Measurements from ENCODE around the gene KDM6A. TPM values are rescaled to one million over a fixed set of nuclear protein-coding genes. Genes with fewer than 3 reads are reported as not detected.
"Not testable (repeated sequence)": the region's sequence is repeated elsewhere in the genome, so short reads cannot be mapped to it uniquely, and the experiment has no call there.

The KDM6A gene
- polyA plus RNA-seq, 4 donors: 9.5 to 31.0 (median 14.4) TPM

- peaks cover 0 to 8% (median 8%) of the 10 kb centered on the region in 3 donors for H3K36me3 ChIP-seq (ENCODE audit: control insufficient read depth in 3 of 3, insufficient read depth in 2 of 3, low read depth in 1 of 3, low read length in 3 of 3)
- whole genome bisulfite sequencing, 3 donors: 43 to 65% (median 59%) methylated on average over 2 of the region's 2 CpGs
- peak; percentile 85 for FAIRE-seq
Measured at GRCh38 chrX:45083314-45083713, 210.3 kb downstream of the KDM6A start.

GRCh38 chrX:45110494-45110893 is 237.5 kb downstream of the KDM6A start:
- DNase-seq (no peak), FAIRE-seq (no peak)
- no peaks in the 10 kb centered on the region for H3K9me3 ChIP-seq (ENCODE audit: control insufficient read depth in 2 of 2, insufficient read depth in 1 of 2, low read depth in 1 of 2, low read length in 1 of 2)
- no peaks in the 10 kb centered on the region for H3K4me1 ChIP-seq (ENCODE audit: control insufficient read depth in 3 of 3, insufficient read depth in 2 of 3, low read depth in 1 of 3, low read length in 2 of 3)
- no peak overlapping the region for H3K4me3 ChIP-seq (ENCODE audit: low read depth in 1 of 3, low read length in 3 of 3)
- WGBS, 3 donors: 70 to 87% (median 74%) methylated on average over 3 of the region's 3 CpGs
- H3K36me3 ChIP-seq (ENCODE audit: control insufficient read depth in 3 of 3, insufficient read depth in 2 of 3, low read depth in 1 of 3, low read length in 3 of 3): peaks cover 0 to 6% (median 5%) of the 10 kb centered on the region in 3 donors
- H3K27me3 ChIP-seq (ENCODE audit: control insufficient read depth in 3 of 3, insufficient read depth in 3 of 3, low read length in 3 of 3): no peaks in the 10 kb centered on the region
- H3K27ac ChIP-seq (ENCODE audit: low read depth in 1 of 3, low read length in 2 of 3): no peak overlapping the region

More at GRCh38 chrX:45083314-45083713, 210.3 kb downstream of the KDM6A start:
- Histone ChIP-seq H3K27ac (ENCODE audit: low read depth in 1 of 3, low read length in 2 of 3) (no peak overlapping the region), H3K4me3 (ENCODE audit: low read depth in 1 of 3, low read length in 3 of 3) (no peak overlapping the region), H3K9me3 (ENCODE audit: control insufficient read depth in 2 of 2, insufficient read depth in 1 of 2, low read depth in 1 of 2, low read length in 1 of 2) (no peaks in the 10 kb centered on the region), H3K4me1 (ENCODE audit: control insufficient read depth in 3 of 3, insufficient read depth in 2 of 3, low read depth in 1 of 3, low read length in 2 of 3) (no peaks in the 10 kb centered on the region), H3K27me3 (ENCODE audit: control insufficient read depth in 3 of 3, insufficient read depth in 3 of 3, low read length in 3 of 3) (no peaks in the 10 kb centered on the region)
- peak; percentile 2 to 3 for DNase-seq

DNA sequence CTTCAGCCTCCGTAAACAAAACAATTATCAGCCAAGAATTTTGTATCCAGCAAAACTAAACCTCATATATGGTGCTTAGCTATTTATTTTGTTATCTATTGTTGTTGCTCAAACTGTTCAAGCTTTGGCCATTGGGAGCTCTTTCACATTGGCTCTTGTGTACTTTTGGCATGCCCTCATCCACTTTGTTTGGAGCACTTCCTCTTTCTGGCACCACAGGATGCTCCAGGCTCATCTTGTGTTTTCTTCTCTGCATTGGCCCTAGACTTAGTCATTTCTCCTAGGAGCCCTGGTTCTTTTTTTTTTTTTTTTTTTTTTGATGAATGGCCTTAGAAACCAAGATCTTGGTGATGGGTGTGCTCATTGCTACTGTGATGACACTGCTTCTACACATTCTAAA is 253.2 kb downstream of the KDM6A start:
- Histone ChIP-seq H3K36me3 (ENCODE audit: control insufficient read depth in 3 of 3, insufficient read depth in 2 of 3, low read depth in 1 of 3, low read length in 3 of 3) (no peaks in the 10 kb centered on the region), H3K4me1 (ENCODE audit: control insufficient read depth in 3 of 3, insufficient read depth in 2 of 3, low read depth in 1 of 3, low read length in 2 of 3) (peaks cover 0 to 4% (median 0%) of the 10 kb centered on the region in 3 donors), H3K27ac (ENCODE audit: low read depth in 1 of 3, low read length in 2 of 3) (no peak overlapping the region), H3K27me3 (ENCODE audit: control insufficient read depth in 3 of 3, insufficient read depth in 3 of 3, low read length in 3 of 3) (no peaks in the 10 kb centered on the region), H3K4me3 (ENCODE audit: low read depth in 1 of 3, low read length in 3 of 3) (no peak overlapping the region), H3K9me3 (ENCODE audit: control insufficient read depth in 2 of 2, insufficient read depth in 1 of 2, low read depth in 1 of 2, low read length in 1 of 2) (peaks cover 0 to 14% of the 10 kb centered on the region in 2 donors)
- FAIRE-seq (no peak), DNase-seq (no peak)
- WGBS, 3 donors: 94 to 100% (median 96%) methylated on average over 1 of the region's 1 CpG

DNA sequence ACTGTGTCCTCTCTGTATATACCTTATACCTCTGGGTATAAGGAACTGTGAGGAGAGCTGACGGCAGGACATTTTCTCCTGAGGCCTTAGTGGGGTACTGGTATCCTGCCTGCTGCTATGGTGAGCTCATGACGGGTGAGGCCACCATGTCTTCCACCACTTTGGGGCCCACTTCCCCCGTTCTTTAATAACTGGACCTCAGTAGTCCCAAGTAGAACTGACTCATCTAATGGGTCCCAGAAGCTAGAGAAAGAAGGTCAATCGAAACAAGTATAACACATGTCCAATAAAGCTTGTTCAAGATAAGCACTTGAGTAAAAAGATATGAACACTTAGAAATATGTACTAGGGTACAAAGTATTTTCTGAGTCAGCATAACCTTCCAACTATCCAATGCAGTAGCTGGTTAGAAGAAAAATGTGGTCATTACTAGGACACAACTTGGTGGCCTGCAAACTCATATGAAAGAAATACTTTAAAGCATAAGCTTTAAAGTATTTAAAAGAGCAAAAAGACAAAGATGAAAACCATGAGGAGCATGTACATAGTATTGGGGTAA is 256.0 kb downstream of the KDM6A start:
- DNase-seq: peak; percentile 57 to 73
- Histone ChIP-seq H3K27ac (ENCODE audit: low read depth in 1 of 3, low read length in 2 of 3) (peak overlapping the region in 1 of 3 donors; percentile 83), H3K27me3 (ENCODE audit: control insufficient read depth in 3 of 3, insufficient read depth in 3 of 3, low read length in 3 of 3) (no peaks in the 10 kb centered on the region), H3K36me3 (ENCODE audit: control insufficient read depth in 3 of 3, insufficient read depth in 2 of 3, low read depth in 1 of 3, low read length in 3 of 3) (no peaks in the 10 kb centered on the region), H3K4me1 (ENCODE audit: control insufficient read depth in 3 of 3, insufficient read depth in 2 of 3, low read depth in 1 of 3, low read length in 2 of 3) (peaks cover 0 to 4% (median 0%) of the 10 kb centered on the region in 3 donors), H3K4me3 (ENCODE audit: low read depth in 1 of 3, low read length in 3 of 3) (no peak overlapping the region), H3K9me3 (ENCODE audit: control insufficient read depth in 2 of 2, insufficient read depth in 1 of 2, low read depth in 1 of 2, low read length in 1 of 2) (peaks cover 0 to 14% of the 10 kb centered on the region in 2 donors)
- WGBS, 3 donors: 52 to 74% (median 55%) methylated on average over 4 of the region's 4 CpGs
- peak; percentile 84 for FAIRE-seq

GRCh38 chrX:45133465-45133864 is 260.5 kb downstream of the KDM6A start:
- Histone ChIP-seq H3K4me3 (ENCODE audit: low read depth in 1 of 3, low read length in 3 of 3) (no peak overlapping the region), H3K36me3 (ENCODE audit: control insufficient read depth in 3 of 3, insufficient read depth in 2 of 3, low read depth in 1 of 3, low read length in 3 of 3) (no peaks in the 10 kb centered on the region), H3K9me3 (ENCODE audit: control insufficient read depth in 2 of 2, insufficient read depth in 1 of 2, low read depth in 1 of 2, low read length in 1 of 2) (no peaks in the 10 kb centered on the region), H3K27me3 (ENCODE audit: control insufficient read depth in 3 of 3, insufficient read depth in 3 of 3, low read length in 3 of 3) (no peaks in the 10 kb centered on the region), H3K27ac (ENCODE audit: low read depth in 1 of 3, low read length in 2 of 3) (no peak overlapping the region), H3K4me1 (ENCODE audit: control insufficient read depth in 3 of 3, insufficient read depth in 2 of 3, low read depth in 1 of 3, low read length in 2 of 3) (peaks cover 0 to 4% (median 0%) of the 10 kb centered on the region in 3 donors)
- FAIRE-seq (no peak), DNase-seq (no peak)
- 62 to 85% (median 70%) methylated on average over 3 of the region's 3 CpGs for WGBS, 3 donors

DNA sequence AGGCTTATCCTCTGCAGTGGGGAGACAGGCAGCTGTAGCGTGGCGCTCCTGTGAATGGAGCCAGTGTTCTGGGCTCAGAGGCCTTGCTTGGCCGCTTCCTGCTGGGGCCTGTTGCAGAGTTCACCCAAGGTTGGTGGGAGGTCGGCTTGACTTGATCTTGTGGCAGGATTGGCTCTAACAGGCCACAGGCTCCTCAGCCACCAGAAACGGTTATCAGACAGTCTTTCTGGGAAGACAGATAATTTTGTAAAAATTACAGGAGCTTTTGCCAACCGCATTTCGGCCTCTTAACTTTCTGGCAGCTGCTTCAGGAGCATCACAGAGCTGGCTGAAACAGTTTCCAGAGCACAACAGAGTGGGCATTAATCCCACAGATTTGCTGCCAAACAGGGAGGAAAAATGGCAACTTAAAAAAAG is 261.3 kb downstream of the KDM6A start:
- H3K9me3 ChIP-seq (ENCODE audit: control insufficient read depth in 2 of 2, insufficient read depth in 1 of 2, low read depth in 1 of 2, low read length in 1 of 2): no peaks in the 10 kb centered on the region
- 80 to 91% (median 82%) methylated on average over 6 to 7 of the region's 7 CpGs for WGBS, 3 donors
- no peak overlapping the region for H3K27ac ChIP-seq (ENCODE audit: low read depth in 1 of 3, low read length in 2 of 3)
- H3K27me3 ChIP-seq (ENCODE audit: control insufficient read depth in 3 of 3, insufficient read depth in 3 of 3, low read length in 3 of 3): no peaks in the 10 kb centered on the region
- FAIRE-seq: no peak
- H3K4me3 ChIP-seq (ENCODE audit: low read depth in 1 of 3, low read length in 3 of 3): no peak overlapping the region
- DNase-seq: no peak
- H3K36me3 ChIP-seq (ENCODE audit: control insufficient read depth in 3 of 3, insufficient read depth in 2 of 3, low read depth in 1 of 3, low read length in 3 of 3): no peaks in the 10 kb centered on the region
- H3K4me1 ChIP-seq (ENCODE audit: control insufficient read depth in 3 of 3, insufficient read depth in 2 of 3, low read depth in 1 of 3, low read length in 2 of 3): no peaks in the 10 kb centered on the region

DNA sequence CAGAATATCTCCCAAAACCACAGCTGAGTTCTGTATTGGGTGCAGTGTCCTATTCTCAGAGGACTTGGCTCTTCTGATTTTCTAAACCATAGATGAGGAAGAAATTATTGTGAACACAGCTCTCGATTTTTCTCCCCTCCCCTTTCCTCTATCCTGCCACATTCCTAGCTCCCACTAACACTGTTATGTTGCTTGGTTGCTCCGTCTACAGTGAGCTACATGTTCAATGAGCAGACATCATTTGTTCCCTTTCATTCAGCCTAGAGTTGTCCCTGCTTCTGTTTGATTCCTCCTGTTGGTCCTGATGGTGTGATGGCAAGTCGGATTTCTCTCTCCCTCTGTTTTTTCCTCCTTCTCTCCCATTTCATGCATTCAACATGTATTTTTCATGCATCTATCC is 261.8 kb downstream of the KDM6A start:
- FAIRE-seq (no peak), DNase-seq (no peak)
- H3K4me3 ChIP-seq (ENCODE audit: low read depth in 1 of 3, low read length in 3 of 3): no peak overlapping the region
- no peaks in the 10 kb centered on the region for H3K36me3 ChIP-seq (ENCODE audit: control insufficient read depth in 3 of 3, insufficient read depth in 2 of 3, low read depth in 1 of 3, low read length in 3 of 3)
- H3K27ac ChIP-seq (ENCODE audit: low read depth in 1 of 3, low read length in 2 of 3): no peak overlapping the region
- 71 to 90% (median 75%) methylated on average over 3 of the region's 3 CpGs for WGBS, 3 donors
- no peaks in the 10 kb centered on the region for H3K4me1 ChIP-seq (ENCODE audit: control insufficient read depth in 3 of 3, insufficient read depth in 2 of 3, low read depth in 1 of 3, low read length in 2 of 3)
- H3K9me3 ChIP-seq (ENCODE audit: control insufficient read depth in 2 of 2, insufficient read depth in 1 of 2, low read depth in 1 of 2, low read length in 1 of 2): no peaks in the 10 kb centered on the region
- H3K27me3 ChIP-seq (ENCODE audit: control insufficient read depth in 3 of 3, insufficient read depth in 3 of 3, low read length in 3 of 3): no peaks in the 10 kb centered on the region

DNA sequence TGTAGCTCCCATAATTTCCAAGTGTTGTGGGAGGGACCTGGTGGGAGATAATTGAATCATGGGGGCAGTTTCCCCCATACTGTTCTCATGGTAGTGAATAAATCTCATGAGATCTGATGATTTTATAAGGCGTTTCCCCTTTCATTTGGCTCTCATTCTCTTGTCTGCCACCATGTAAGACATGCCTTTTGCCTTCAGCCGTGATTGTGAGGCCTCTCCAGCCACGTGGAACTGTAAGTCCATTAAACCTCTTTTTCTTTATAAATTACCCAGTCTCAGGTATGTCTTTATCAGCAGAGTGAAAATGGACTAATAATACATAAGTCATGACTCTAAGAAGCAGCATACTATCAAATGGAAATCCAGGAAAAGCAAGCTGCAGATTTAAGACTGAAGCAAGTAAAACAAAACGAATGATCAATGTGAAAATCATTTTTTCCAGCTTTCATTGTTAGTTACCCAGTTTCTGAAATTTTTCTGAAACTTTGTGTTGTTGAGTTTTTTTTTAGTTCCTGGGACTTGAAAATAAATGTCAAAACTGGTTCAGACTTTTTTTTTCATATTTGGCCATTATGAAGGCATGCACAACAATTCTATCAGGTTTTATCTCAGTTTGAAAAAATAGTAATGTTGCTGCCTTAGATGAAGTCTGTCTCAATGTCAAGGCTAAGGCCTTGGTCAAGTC is 262.5 kb downstream of the KDM6A start:
- not testable (repeated sequence) for H3K27ac ChIP-seq (ENCODE audit: low read depth in 1 of 3, low read length in 2 of 3); H3K27me3 ChIP-seq (ENCODE audit: control insufficient read depth in 3 of 3, insufficient read depth in 3 of 3, low read length in 3 of 3); H3K4me1 ChIP-seq (ENCODE audit: control insufficient read depth in 3 of 3, insufficient read depth in 2 of 3, low read depth in 1 of 3, low read length in 2 of 3); H3K36me3 ChIP-seq (ENCODE audit: control insufficient read depth in 3 of 3, insufficient read depth in 2 of 3, low read depth in 1 of 3, low read length in 3 of 3); H3K9me3 ChIP-seq (ENCODE audit: control insufficient read depth in 2 of 2, insufficient read depth in 1 of 2, low read depth in 1 of 2, low read length in 1 of 2); DNase-seq; FAIRE-seq; H3K4me3 ChIP-seq (ENCODE audit: low read depth in 1 of 3, low read length in 3 of 3)
- 78 to 91% (median 81%) methylated on average over 4 of the region's 4 CpGs for WGBS, 3 donors
